Measurements from ENCODE around the gene CNNM1. TPM values are rescaled to one million over a fixed set of nuclear protein-coding genes. Genes with fewer than 3 reads are reported as not detected.

Gene CNNM1
- total RNA-seq, 1 experiment from 2014 or later = not detected

GRCh38 chr10:99337901-99338300 lies 8.7 kb downstream of the CNNM1 start:
- Histone ChIP-seq H3K27me3 (ENCODE audit: insufficient read depth, low read length) (peaks cover 18% of the 10 kb centered on the region), H4K20me1 (ENCODE audit: insufficient read depth) (no peaks in the 10 kb centered on the region), H3K9ac (ENCODE audit: low read length) (no peak overlapping the region), H3K79me2 (ENCODE audit: insufficient read depth, low read length) (no peaks in the 10 kb centered on the region), H3K27ac (ENCODE audit: low read depth, low read length) (no peak overlapping the region), H3K4me2 (ENCODE audit: low read length) (no peak overlapping the region), H2AFZ (ENCODE audit: low read depth, low read length, poor library complexity, severe bottlenecking) (no peak overlapping the region), H3K4me3 (replicated peaks in 1 of 2; ENCODE audit: low read depth in 1 of 2, low read length in 2 of 2) (no peak overlapping the region), H3K9me3 (ENCODE audit: control insufficient read depth in 1 of 2, insufficient read depth in 1 of 2, low read depth in 1 of 2, low read length in 2 of 2) (no peaks in the 10 kb centered on the region), H3K36me3 (ENCODE audit: control insufficient read depth in 1 of 2, insufficient read depth in 2 of 2, low read length in 2 of 2) (no peaks in the 10 kb centered on the region), H3K9me2 (ENCODE audit: insufficient read depth) (no peaks in the 10 kb centered on the region), H3K4me1 (ENCODE audit: control insufficient read depth in 1 of 2, insufficient read depth in 2 of 2, low read length in 2 of 2) (peaks cover 0 to 3% of the 10 kb centered on the region in 2 experiments; a peak in 1 of 4 replicates)
- ChIA-PET RAD21 (ENCODE audit: low non-redundant PET in 1 of 2, low total read pairs in 2 of 2, uncharacterized antibody in 2 of 2, unreplicated experiment in 2 of 2) (no interaction called here), CTCF (no interaction called here), POLR2A (no interaction called here)
- ATAC-seq (no peak), DNase-seq (ENCODE audit: low read depth, low spot score) (no peak)
- intact Hi-C loops (cut with micrococcal nuclease) = no loop called here
- no TSS peak for BruUV-seq (replicated peaks)
- TF ChIP-seq POLR2A (IDR thresholded peaks at IDR 0.05; ENCODE audit: borderline replicate concordance, extremely low read depth, insufficient read depth, insufficient read length) = no peak
- no peak for TF ChIP-seq EZH2phosphoT487 (IDR thresholded peaks at IDR 0.05; ENCODE audit: borderline replicate concordance)
- no peak for TF ChIP-seq RAD21 (IDR thresholded peaks at IDR 0.05; ENCODE audit: low read depth)
- no peak for TF ChIP-seq FOSL1 (IDR thresholded peaks at IDR 0.05; ENCODE audit: low read depth)
- no peak for TF ChIP-seq ZBTB33 (IDR thresholded peaks at IDR 0.05; ENCODE audit: extremely low read depth, insufficient replicate concordance, low read length)
- TF ChIP-seq JUND (IDR thresholded peaks at IDR 0.05) = no peak
- TF ChIP-seq SIN3A (IDR thresholded peaks at IDR 0.05; ENCODE audit: low read depth) = no peak
- no peak for TF ChIP-seq SRF (IDR thresholded peaks at IDR 0.05; ENCODE audit: low read depth)
- no peak for TF ChIP-seq CBX3 (IDR thresholded peaks at IDR 0.05; ENCODE audit: low read depth)
- TF ChIP-seq REST (IDR thresholded peaks at IDR 0.05; ENCODE audit: low read depth) = no peak
- TF ChIP-seq TCF7L2 (IDR thresholded peaks at IDR 0.05; ENCODE audit: borderline replicate concordance, extremely low read depth, insufficient read depth, insufficient read length) = no peak
- TF ChIP-seq ZNF274 (IDR thresholded peaks at IDR 0.05; ENCODE audit: low read depth, low read length) = no peak
